ACC112 (cell line): ENCODE measurements around the gene MICAL3.

Source experiments
- H2AFZ ChIP-seq: fragments of 200-600 bp; sonication (generic); one replicate; pipeline ENCODE4 v1.6.0; 2017; ENCODE audit warnings: antibody characterized with exemption, low read length; ENCODE audit not compliant: unreplicated experiment
- H3K27ac ChIP-seq: fragments of 200-600 bp; sonication (generic); 2 replicates; pipeline ENCODE4 v1.5.1; 2014; ENCODE audit warnings: low read depth, mild to moderate bottlenecking, antibody characterized with exemption, low read length, moderate library complexity
- H3K27me3 ChIP-seq: fragments of 200-600 bp; sonication (generic); 2 replicates; pipeline ENCODE4 v1.6.1; 2014; ENCODE audit warnings: mild to moderate bottlenecking, antibody characterized with exemption, low read length, moderate library complexity, mixed read lengths; ENCODE audit not compliant: insufficient read depth
- H3K36me3 ChIP-seq: fragments of 200-600 bp; sonication (generic); 2 replicates; pipeline ENCODE4 v1.6.1; 2016; ENCODE audit warnings: mild to moderate bottlenecking, antibody characterized with exemption, low read length, moderate library complexity, mixed read lengths; ENCODE audit not compliant: insufficient read depth
- H3K4me1 ChIP-seq: fragments of 200-600 bp; sonication (generic); one replicate; pipeline ENCODE4 v1.6.1; 2016; ENCODE audit warnings: low read length, mixed read lengths; ENCODE audit not compliant: insufficient read depth, unreplicated experiment, control insufficient read depth
- H3K4me3 ChIP-seq: fragments of 200-600 bp; sonication (generic); 2 replicates; pipeline ENCODE4 v1.5.1; 2014; ENCODE audit warnings: mild to moderate bottlenecking, low read depth, low read length
- H3K79me2 ChIP-seq: fragments of 200-600 bp; sonication (generic); one replicate; pipeline ENCODE4 v1.6.0; 2016; ENCODE audit warnings: low read length; ENCODE audit not compliant: control insufficient read depth, unreplicated experiment, insufficient read depth

MICAL3 gene

DNA sequence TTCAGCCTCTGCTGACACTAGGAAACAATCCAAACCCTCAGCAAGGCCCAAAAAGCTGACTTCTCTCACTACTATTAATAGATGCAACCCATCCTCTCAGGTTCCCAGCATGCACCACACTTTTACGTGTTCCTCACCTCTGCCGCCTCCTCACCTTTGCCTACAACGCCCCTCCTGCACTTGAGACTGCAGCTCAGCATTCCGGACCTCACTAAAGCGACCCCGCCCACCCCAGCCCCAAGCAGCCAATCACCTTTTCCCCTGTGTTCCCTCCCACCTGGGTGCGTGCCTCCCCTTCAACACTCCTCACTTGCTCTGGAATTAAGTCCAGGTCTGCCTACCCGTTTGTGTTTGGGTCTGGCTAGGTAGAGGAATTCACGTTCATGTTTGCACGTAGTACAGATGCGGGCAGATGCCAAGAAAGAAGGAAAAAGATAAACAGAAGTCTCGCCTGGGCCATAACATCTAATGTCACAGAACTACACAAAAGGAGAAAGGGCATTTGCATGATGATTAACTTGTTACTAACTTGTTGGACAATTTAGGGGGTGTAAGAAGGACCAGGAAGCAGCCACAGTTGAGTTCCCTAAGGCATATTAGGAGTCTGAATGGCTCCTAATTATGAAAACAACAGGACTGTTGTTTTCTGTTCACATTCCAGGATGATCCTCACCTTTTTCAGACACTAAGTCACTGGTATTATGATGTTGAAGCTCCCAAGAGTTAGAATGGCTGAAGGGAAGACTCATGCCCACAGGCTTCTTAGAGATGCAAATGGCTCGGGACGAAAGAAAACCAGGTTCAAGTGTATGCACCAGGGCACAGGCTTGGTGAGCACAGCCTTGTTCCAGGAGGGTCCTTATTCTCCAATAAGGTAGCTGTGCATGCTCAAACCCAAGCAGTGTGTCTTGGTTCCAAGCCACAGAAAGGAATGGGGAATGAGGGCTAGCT is 102.2 kb downstream of the MICAL3 start:
- H3K79me2 ChIP-seq: peaks cover 38% of the 10 kb centered on the region
- peak overlapping the region; percentile 38; the same call in 1 of the 2 replicates for H3K4me3 ChIP-seq
- peak overlapping the region; percentile 69 for H3K27ac ChIP-seq
- H2AFZ ChIP-seq: no peak overlapping the region
- H3K36me3 ChIP-seq: no peaks in the 10 kb centered on the region
- H3K4me1 ChIP-seq: peaks cover 25% of the 10 kb centered on the region
- no peaks in the 10 kb centered on the region for H3K27me3 ChIP-seq

- H2AFZ ChIP-seq: no peak overlapping the region
- H3K36me3 ChIP-seq: no peaks in the 10 kb centered on the region
- no peak overlapping the region for H3K4me3 ChIP-seq
- no peaks in the 10 kb centered on the region for H3K27me3 ChIP-seq
- peaks cover 32% of the 10 kb centered on the region for H3K79me2 ChIP-seq
- H3K27ac ChIP-seq: no peak overlapping the region
- H3K4me1 ChIP-seq: peaks cover 25% of the 10 kb centered on the region
Measured at GRCh38 chr22:17920992-17921650, 103.2 kb downstream of the MICAL3 start.

- Histone ChIP-seq H3K4me1 (peaks cover 25% of the 10 kb centered on the region), H3K79me2 (peaks cover 26% of the 10 kb centered on the region), H2AFZ (no peak overlapping the region), H3K27ac (no peak overlapping the region), H3K4me3 (no peak overlapping the region), H3K27me3 (no peaks in the 10 kb centered on the region), H3K36me3 (no peaks in the 10 kb centered on the region)
Measured at GRCh38 chr22:17920145-17920605, 104.2 kb downstream of the MICAL3 start.

DNA sequence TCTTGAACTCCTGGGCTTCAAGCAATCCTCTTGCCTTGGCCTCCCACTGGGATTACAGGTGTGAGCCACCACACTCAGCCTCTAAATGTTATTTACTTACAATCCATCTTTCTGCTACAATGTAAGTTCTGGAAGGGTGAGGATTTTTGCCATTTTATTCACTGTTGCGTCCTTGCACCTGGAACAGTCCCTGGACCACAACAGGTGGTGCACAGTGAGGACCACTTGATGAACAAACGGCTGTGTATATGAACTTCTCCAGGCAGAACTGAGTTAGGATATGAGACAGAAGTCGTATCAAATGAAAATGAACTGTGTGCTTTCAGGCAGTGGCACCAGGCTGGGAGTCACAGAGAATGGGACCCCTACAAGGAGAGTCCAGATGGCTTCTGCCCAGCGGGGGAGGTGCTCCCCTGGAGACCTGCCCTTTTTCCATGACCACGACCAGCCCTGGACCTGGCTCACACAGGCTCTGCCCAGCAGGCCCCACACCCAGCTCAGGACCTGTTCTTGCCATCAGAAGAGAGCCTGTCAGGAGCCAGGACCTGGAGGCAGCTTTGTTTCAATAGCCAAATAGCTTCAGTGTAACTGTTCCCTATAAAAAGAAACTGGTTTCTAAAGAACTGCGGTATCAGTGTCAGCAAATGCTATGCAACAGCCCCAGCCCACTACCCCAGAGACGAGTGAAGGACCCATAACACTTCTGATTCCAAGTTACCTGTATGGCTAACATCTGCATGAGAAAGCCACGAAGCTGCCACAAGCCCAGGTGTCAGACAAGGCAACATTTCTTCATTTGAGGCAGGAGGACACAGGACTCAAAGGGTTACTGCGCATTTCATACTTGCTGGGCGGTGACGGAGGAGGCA is 104.9 kb downstream of the MICAL3 start:
- Histone ChIP-seq H3K79me2 (peaks cover 22% of the 10 kb centered on the region), H3K27ac (no peak overlapping the region), H3K4me1 (peaks cover 25% of the 10 kb centered on the region)

GRCh38 chr22:17918840-17919239 is 105.5 kb downstream of the MICAL3 start:
- Histone ChIP-seq H3K27me3 (no peaks in the 10 kb centered on the region), H3K79me2 (peaks cover 22% of the 10 kb centered on the region), H3K4me1 (peaks cover 19% of the 10 kb centered on the region), H3K36me3 (no peaks in the 10 kb centered on the region), H2AFZ (no peak overlapping the region), H3K27ac (no peak overlapping the region), H3K4me3 (no peak overlapping the region)

More for the DNA sequence above, 104.9 kb downstream of the MICAL3 start:
- Histone ChIP-seq H2AFZ (no peak overlapping the region), H3K27me3 (no peaks in the 10 kb centered on the region), H3K4me3 (no peak overlapping the region), H3K36me3 (no peaks in the 10 kb centered on the region)

DNA sequence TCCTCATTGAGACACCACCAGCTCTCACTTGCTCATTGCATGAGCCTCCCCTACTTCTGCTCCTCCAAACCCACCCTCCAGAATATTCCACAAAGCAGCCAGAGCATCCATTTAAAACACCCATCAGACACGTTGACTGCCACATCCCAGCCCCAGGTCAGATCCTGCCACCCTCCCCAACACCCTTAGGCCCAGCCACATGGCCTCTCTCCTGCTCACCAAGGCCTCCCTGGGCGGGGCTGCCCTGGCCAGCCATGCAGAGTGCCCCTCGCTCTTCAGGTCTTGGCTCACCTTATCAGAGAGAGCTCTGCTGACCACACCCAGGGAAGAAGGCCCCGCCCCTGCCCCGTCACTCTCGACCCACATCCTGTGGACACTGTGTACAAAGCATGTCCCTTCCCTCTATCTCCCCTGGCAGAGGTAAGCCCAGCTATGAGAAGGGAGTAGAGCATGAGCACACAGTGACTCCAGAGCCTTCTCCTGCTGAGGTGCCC is 106.8 kb downstream of the MICAL3 start:
- H3K36me3 ChIP-seq: no peaks in the 10 kb centered on the region
- H3K79me2 ChIP-seq: peaks cover 25% of the 10 kb centered on the region
- H3K4me3 ChIP-seq: no peak overlapping the region
- no peak overlapping the region for H3K27ac ChIP-seq
- no peaks in the 10 kb centered on the region for H3K27me3 ChIP-seq
- H2AFZ ChIP-seq: no peak overlapping the region
- H3K4me1 ChIP-seq: peaks cover 6% of the 10 kb centered on the region

DNA sequence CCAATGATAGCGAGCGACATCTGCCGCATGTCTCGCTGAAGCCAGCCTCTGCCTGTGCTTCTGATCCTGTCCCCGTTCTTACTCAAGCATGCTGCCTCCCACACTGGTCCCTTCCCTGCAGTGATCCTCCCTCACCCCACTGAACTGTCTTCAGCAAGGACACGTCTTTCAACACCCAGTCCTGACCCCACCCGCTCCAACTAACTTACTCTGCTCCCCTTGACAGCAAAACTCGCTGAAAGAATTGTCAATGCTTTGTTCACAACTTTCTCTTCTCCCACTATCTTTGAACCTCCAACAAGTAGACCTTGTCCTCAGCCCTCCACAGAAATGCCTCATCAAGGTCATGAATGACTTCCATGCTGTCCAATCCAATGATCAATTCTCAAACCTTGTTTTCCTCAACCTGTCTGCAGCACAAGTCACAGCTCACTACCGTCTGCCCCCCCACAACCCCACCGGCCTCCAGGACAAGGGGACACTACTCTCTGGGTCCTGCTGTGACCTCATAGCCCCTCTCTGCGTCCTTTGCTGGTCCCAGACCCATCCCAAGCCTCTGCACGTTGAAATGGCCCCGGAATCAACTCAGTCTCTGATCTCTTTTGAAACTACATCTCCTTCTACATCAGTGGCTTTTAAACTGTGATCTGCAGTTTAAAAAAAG is 108.0 kb downstream of the MICAL3 start:
- H2AFZ ChIP-seq: no peak overlapping the region
- no peak overlapping the region for H3K27ac ChIP-seq
- no peak overlapping the region for H3K4me3 ChIP-seq
- peaks cover 3% of the 10 kb centered on the region for H3K4me1 ChIP-seq
- no peaks in the 10 kb centered on the region for H3K36me3 ChIP-seq
- H3K27me3 ChIP-seq: no peaks in the 10 kb centered on the region
- peaks cover 25% of the 10 kb centered on the region for H3K79me2 ChIP-seq

DNA sequence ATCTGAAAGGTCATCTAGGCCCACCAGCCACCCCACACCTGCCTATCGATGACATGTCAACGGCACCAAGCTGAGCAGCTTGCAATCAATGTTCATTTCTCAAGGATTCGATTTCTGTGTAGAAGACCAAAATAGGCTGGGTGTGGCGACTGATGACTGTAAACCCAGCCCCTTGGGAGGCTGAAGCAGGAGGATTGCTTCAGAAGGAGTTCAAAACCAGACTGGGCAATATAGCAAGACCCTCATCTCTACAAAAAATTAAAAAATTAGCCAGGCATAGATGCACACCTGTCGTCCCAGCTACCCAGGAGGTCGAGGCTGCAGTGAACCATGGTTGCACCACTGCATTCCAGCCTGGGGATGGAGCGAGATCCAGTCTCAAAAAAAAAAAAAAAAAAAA is 108.7 kb downstream of the MICAL3 start:
- H3K27me3 ChIP-seq: no peaks in the 10 kb centered on the region
- H3K27ac ChIP-seq: no peak overlapping the region
- peaks cover 7% of the 10 kb centered on the region for H3K4me1 ChIP-seq
- no peak overlapping the region for H2AFZ ChIP-seq
- no peaks in the 10 kb centered on the region for H3K36me3 ChIP-seq
- H3K79me2 ChIP-seq: peaks cover 25% of the 10 kb centered on the region
- no peak overlapping the region for H3K4me3 ChIP-seq

GRCh38 chr22:17915188-17915587 is 109.2 kb downstream of the MICAL3 start:
- Histone ChIP-seq H3K4me3 (no peak overlapping the region), H3K36me3 (no peaks in the 10 kb centered on the region), H3K4me1 (peaks cover 12% of the 10 kb centered on the region), H3K27ac (no peak overlapping the region), H3K27me3 (no peaks in the 10 kb centered on the region), H3K79me2 (peaks cover 23% of the 10 kb centered on the region), H2AFZ (no peak overlapping the region)

GRCh38 chr22:17914474-17914873 is 109.9 kb downstream of the MICAL3 start:
- H3K27ac ChIP-seq: no peak overlapping the region

More at GRCh38 chr22:17914474-17914873, 109.9 kb downstream of the MICAL3 start:
- Histone ChIP-seq H3K27me3 (no peaks in the 10 kb centered on the region), H2AFZ (no peak overlapping the region), H3K79me2 (peaks cover 23% of the 10 kb centered on the region), H3K36me3 (no peaks in the 10 kb centered on the region), H3K4me1 (peaks cover 19% of the 10 kb centered on the region), H3K4me3 (no peak overlapping the region)
